Measurements from ENCODE around the gene SNAPC2.

The SNAPC2 gene

GRCh38 chr19:7971553-7972520, 51.7 kb downstream of the SNAPC2 start:
- DNase-seq = no peak
